H1 (cell line): ENCODE results near the gene MTFR1L. TPM values are rescaled to one million over a fixed set of nuclear protein-coding genes. Genes with fewer than 3 reads are reported as not detected.

Experiments
- ASH2L ChIP-seq: fragments of 200-600, 300-600 bp; sonication (generic); IDR thresholded peaks from one replicate; pipeline ENCODE4 v1.7.1; 2017; ENCODE audit warnings: low read length
- BACH1 ChIP-seq: IDR thresholded peaks from 2 replicates; pipeline ENCODE4 v1.6.1; 2012; ENCODE audit warnings: low read length, improper control_type of control experiment
- BRCA1 ChIP-seq: IDR thresholded peaks from 2 replicates; pipeline ENCODE4 v1.6.1; 2012; ENCODE audit warnings: low read depth, low read length, improper control_type of control experiment
- EGR1 ChIP-seq: IDR thresholded peaks from 2 replicates; pipeline ENCODE4 v1.6.1; 2011; ENCODE audit warnings: low read depth, low read length, borderline replicate concordance
- EP300 ChIP-seq, 2 experiments: IDR thresholded peaks; 1 replicate in 1 of 2; 2 replicates in 1 of 2; pipeline ENCODE4 v1.6.1; 2011 to 2012; ENCODE audit warnings: low read depth in 2 of 2, low read length in 2 of 2, mild to moderate bottlenecking in 2 of 2, borderline replicate concordance in 1 of 2, inconsistent platforms in 1 of 2, moderate library complexity in 1 of 2
- HDAC2 ChIP-seq, 2 experiments: fragments of 300-600 bp in 1 of 2; sonication (generic) in 1 of 2; IDR thresholded peaks; 2 replicates each; pipeline ENCODE4 v1.6.1; 2011 to 2012; ENCODE audit warnings: low read depth in 2 of 2, low read length in 2 of 2, mild to moderate bottlenecking in 2 of 2, moderate library complexity in 2 of 2, borderline replicate concordance in 1 of 2, inconsistent platforms in 1 of 2
- KDM4A ChIP-seq: IDR thresholded peaks from one replicate; pipeline ENCODE4 v1.7.1; 2012; ENCODE audit warnings: low read depth, mild to moderate bottlenecking, moderate library complexity, low read length, inconsistent platforms; ENCODE audit not compliant: severe bottlenecking
- MAFK ChIP-seq: IDR thresholded peaks from 2 replicates; pipeline ENCODE4 v1.6.1; 2012; ENCODE audit warnings: low read depth, mild to moderate bottlenecking, improper control_type of control experiment, low read length
- MAX ChIP-seq: IDR thresholded peaks from 2 replicates; pipeline ENCODE4 v1.6.1; 2012; ENCODE audit warnings: inconsistent platforms
- NRF1 ChIP-seq: IDR thresholded peaks from 2 replicates; pipeline ENCODE4 v1.6.1; 2011; ENCODE audit warnings: mild to moderate bottlenecking, low read depth, low read length, improper control_type of control experiment
- PHF8 ChIP-seq: fragments of 200-600 bp; sonication (generic); conservative IDR thresholded peaks from 2 replicates; pipeline ENCODE4 v1.7.1; 2012; ENCODE audit warnings: low read depth, mild to moderate bottlenecking, inconsistent platforms, low read length, moderate library complexity
- POLR2A ChIP-seq, 2 experiments: IDR thresholded peaks; 1 replicate in 1 of 2; 2 replicates in 1 of 2; pipeline ENCODE4 v1.6.1; 2011; ENCODE audit warnings: low read depth in 2 of 2, low read length in 2 of 2, mild to moderate bottlenecking in 2 of 2; ENCODE audit errors: control extremely low read depth in 1 of 2
- POLR2AphosphoS5 ChIP-seq: IDR thresholded peaks from 2 replicates; pipeline ENCODE4 v1.6.1; 2011; ENCODE audit warnings: low read depth, low read length
- SIN3A ChIP-seq, 2 experiments: IDR thresholded peaks in 1 of 2; conservative IDR thresholded peaks in 1 of 2; 2 replicates each; pipeline ENCODE4 v1.6.1; 2011 to 2012; ENCODE audit warnings: low read length in 2 of 2, improper control_type of control experiment in 1 of 2, low read depth in 1 of 2, mild to moderate bottlenecking in 1 of 2
- SIX5 ChIP-seq: IDR thresholded peaks from 2 replicates; pipeline ENCODE4 v1.6.1; 2011; ENCODE audit warnings: mild to moderate bottlenecking, low read depth, low read length
- SP2 ChIP-seq: IDR thresholded peaks from 2 replicates; pipeline ENCODE4 v1.6.1; 2012; ENCODE audit warnings: mild to moderate bottlenecking, low read length, inconsistent platforms
- SP4 ChIP-seq: IDR thresholded peaks from 2 replicates; pipeline ENCODE4 v1.6.1; 2012; ENCODE audit warnings: low read length, inconsistent platforms
- TAF1 ChIP-seq: IDR thresholded peaks from 2 replicates; pipeline ENCODE4 v1.6.1; 2011; ENCODE audit warnings: mild to moderate bottlenecking, low read depth, low read length
- TBP ChIP-seq: IDR thresholded peaks from 2 replicates; pipeline ENCODE4 v1.6.1; 2011; ENCODE audit warnings: low read depth, low read length, improper control_type of control experiment
- TCF12 ChIP-seq: IDR thresholded peaks from 2 replicates; pipeline ENCODE4 v1.6.1; 2011; ENCODE audit warnings: low read depth, mild to moderate bottlenecking, low read length
- YY1 ChIP-seq: IDR thresholded peaks from 2 replicates; pipeline ENCODE4 v1.6.1; 2011; ENCODE audit warnings: low read depth, mild to moderate bottlenecking, low read length
- ZNF274 ChIP-seq: IDR thresholded peaks from 2 replicates; pipeline ENCODE4 v1.7.0; 2012; ENCODE audit warnings: low read length, borderline replicate concordance; ENCODE audit errors: extremely low read depth
- polyA plus RNA-seq, 7 experiments: library from polyadenylated mRNA; depleted of rRNA in 3 of 7; stranded (reverse) in 5 of 7; unstranded in 2 of 7; fragments of >200 nt in 5 of 7; fragments of 200-250 nt in 2 of 7; gene quantifications; 1 replicate in 5 of 7; 2 replicates in 1 of 7; 4 replicates in 1 of 7; pipeline versions ENCODE4 v1.2.1 to v1.2.3, GENCODE V29; 2011 to 2013; ENCODE audit warnings: missing spikeins in 2 of 7, mixed read lengths in 2 of 7
- total RNA-seq: library from RNA; stranded (reverse); fragmentation: NEBNext Ultra II Directional; extraction: Animal tissue kit (Norgen Biotek cat#: 25700); gene quantifications from 2 replicates; pipeline ENCODE4 v1.2.1, GENCODE V29; 2021
- TF ChIP-seq, protein P1 (sequence below): IDR thresholded peaks from 2 replicates; pipeline ENCODE4 v1.6.1; 2011; ENCODE audit warnings: low read depth, mild to moderate bottlenecking, low read length; ENCODE audit not compliant: insufficient read depth

Gene MTFR1L
- total and polyA plus RNA-seq, 2 of the 8 experiments (the other 6 are each of a cell fraction or from before 2014, with no cell fraction given), result 20.8 to 23.1 TPM

DNA sequence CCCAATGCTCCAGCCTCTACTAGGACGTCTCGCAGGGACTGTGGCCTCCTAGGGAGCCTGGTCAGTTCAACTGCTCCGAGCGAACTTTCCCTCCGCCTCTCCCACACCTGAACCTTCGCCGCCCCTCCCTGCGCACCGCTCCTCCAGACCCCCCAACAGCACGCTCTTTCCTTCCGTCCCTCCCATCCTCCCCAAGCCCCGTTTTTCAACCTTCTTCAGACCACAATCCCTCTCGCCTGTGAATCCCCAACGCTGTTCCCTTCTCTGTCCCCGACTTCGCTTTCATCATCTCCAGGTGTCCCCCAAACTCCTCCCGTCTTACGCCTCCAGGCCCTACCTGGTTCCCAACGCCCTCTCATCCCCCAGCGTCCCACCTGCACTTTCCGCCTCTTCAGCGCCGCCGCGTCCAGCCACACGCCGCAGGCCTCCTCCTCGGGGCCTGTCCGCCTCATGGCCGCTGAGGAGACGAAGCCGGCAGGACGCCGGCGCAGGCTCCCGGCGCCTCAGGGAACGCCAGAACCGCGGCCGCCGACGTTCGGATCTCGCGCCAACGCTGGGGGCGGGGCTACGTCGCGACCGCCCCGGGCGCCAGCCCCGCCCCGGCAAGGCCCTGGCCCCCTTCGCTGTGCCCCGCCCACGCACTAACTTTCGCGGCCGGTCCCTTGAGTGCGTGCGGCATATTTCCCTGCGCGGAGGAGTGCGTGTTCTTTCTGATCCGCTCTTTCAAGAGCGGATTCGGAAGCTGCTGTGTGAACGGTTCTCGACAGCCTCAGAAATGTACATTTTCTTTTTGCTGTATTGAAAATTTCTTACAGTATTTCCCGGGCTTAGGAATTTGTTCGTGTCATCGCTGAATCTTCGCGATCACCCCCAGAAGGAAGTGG lies 39.4 kb downstream of the MTFR1L start, which contains the start of gene AUNIP (continued):
- TF ChIP-seq EP300 (IDR thresholded peaks at IDR 0.05; ENCODE audit: borderline replicate concordance in 1 of 2, low read depth in 2 of 2, low read length in 2 of 2) (no peak), SP4 (0 out of 2 replicates have a peak, but pooled peaks have one; percentile 68), SP2 (no peak), TAF1 (peak; percentile 71), POLR2AphosphoS5 (peak; percentile 85), BACH1 (peak; percentile 60), SIN3A (conservative IDR thresholded peaks at IDR 0.05 in 1 of 2, IDR thresholded peaks at IDR 0.05 in 1 of 2; ENCODE audit: low read depth in 1 of 2, low read length in 2 of 2) (peak in 1 of 2 experiments; percentile 70; a peak in 2 of 4 replicates), MAX (peak; percentile 94), YY1 (peak; percentile 83), KDM4A (peak; percentile 91), MAFK (no peak), POLR2A (IDR thresholded peaks at IDR 0.05; ENCODE audit: control extremely low read depth in 1 of 2, low read depth in 2 of 2, low read length in 2 of 2) (peak; percentile 88 to 94), HDAC2 (IDR thresholded peaks at IDR 0.05; ENCODE audit: borderline replicate concordance in 1 of 2, low read depth in 2 of 2, low read length in 2 of 2) (0 out of 4 replicates have a peak, but pooled peaks of 1 of the 2 experiments have one; percentile 21), EGR1 (peak; percentile 93), TCF12 (no peak), NRF1 (peak; percentile 32), TBP (peak; percentile 75; the same call in 1 of the 2 replicates), ZNF274 (no peak), ASH2L (peak; percentile 93), BRCA1 (no peak), SIX5 (no peak), PHF8 (peak; percentile 93)
- TF ChIP-seq, protein P1, sequence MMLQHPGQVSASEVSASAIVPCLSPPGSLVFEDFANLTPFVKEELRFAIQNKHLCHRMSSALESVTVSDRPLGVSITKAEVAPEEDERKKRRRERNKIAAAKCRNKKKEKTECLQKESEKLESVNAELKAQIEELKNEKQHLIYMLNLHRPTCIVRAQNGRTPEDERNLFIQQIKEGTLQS, result no peak
